B cell (primary cell): ENCODE measurements around the gene TRPC1. TPM values are rescaled to one million over a fixed set of nuclear protein-coding genes. Genes with fewer than 3 reads are reported as not detected.

ENCODE experiments used
- ATAC-seq: fragments of 200-7000 bp; cut with Tn5 transposase; one replicate; pipeline ENCODE4 v1.10.0; 2021; ENCODE audit warnings: low read depth, mild to moderate bottlenecking, moderate number of reproducible peaks, moderate library complexity
- CTCF ChIA-PET: fragments of 350-600 bp; sonication (Branson Sonifier 250); formaldehyde crosslinking; loops from one replicate; lab custom pipeline; 2021; ENCODE audit warnings: antibody characterized with exemption, inconsistent platforms; lab: Charles Lee
- POLR2A ChIA-PET: fragments of 350-600 bp; sonication (Branson Sonifier 250); formaldehyde crosslinking; loops from one replicate; lab custom pipeline; 2021; ENCODE audit warnings: antibody characterized with exemption; lab: Charles Lee
- DNase-seq: peaks from one replicate; pipeline ENCODE4 v3.0.0; 2013
- H2AFZ ChIP-seq: 2 replicates; pipeline ENCODE4 v1.6.1; 2012; ENCODE audit warnings: mild to moderate bottlenecking, low read depth, low read length; ENCODE audit not compliant: insufficient read depth, poor library complexity, severe bottlenecking
- H3K27ac ChIP-seq, 2 donors: 1 replicate in 1 of 2; 2 replicates in 1 of 2; pipeline ENCODE4 v1.5.1; 2012 to 2013; ENCODE audit warnings: low read length in 2 of 2, mild to moderate bottlenecking in 2 of 2, moderate library complexity in 1 of 2
- H3K27me3 ChIP-seq, 4 experiments: fragments of 200-600 bp in 1 of 4; sonication (generic) in 1 of 4; replicated peaks in 1 of 4; 1 replicate in 2 of 4; 2 replicates in 2 of 4; pipeline versions ENCODE4 v1.6.1 to v1.7.0; 2013 to 2016; ENCODE audit warnings: low read length in 3 of 4, mild to moderate bottlenecking in 2 of 4, mixed read lengths in 1 of 4, moderate library complexity in 1 of 4; ENCODE audit not compliant: insufficient read depth in 4 of 4, control insufficient read depth in 3 of 4; ENCODE audit errors: control extremely low read depth in 1 of 4
- H3K36me3 ChIP-seq, 2 experiments: replicated peaks in 1 of 2; 1 replicate in 1 of 2; 2 replicates in 1 of 2; pipeline versions ENCODE4 v1.6.1 to v1.7.1; 2013; ENCODE audit warnings: low read length in 1 of 2; ENCODE audit not compliant: insufficient read depth in 2 of 2, control insufficient read depth in 1 of 2; ENCODE audit errors: control extremely low read depth in 1 of 2, extremely low read depth in 1 of 2
- H3K4me1 ChIP-seq, 2 donors: fragments of 200-600 bp in 1 of 2; sonication (generic) in 1 of 2; 1 replicate in 1 of 2; 2 replicates in 1 of 2; pipeline versions ENCODE4 v1.5.1 to v1.6.1; 2013 to 2017; ENCODE audit warnings: low read length in 2 of 2; ENCODE audit not compliant: control insufficient read depth in 2 of 2, insufficient read depth in 2 of 2
- H3K4me2 ChIP-seq: replicated peaks from 2 replicates; pipeline ENCODE3; 2012; ENCODE audit warnings: mild to moderate bottlenecking, low read depth, low read length; ENCODE audit not compliant: poor library complexity, severe bottlenecking
- H3K4me3 ChIP-seq, 5 experiments: fragments of 200-600 bp in 1 of 5; sonication (generic) in 1 of 5; 1 replicate in 3 of 5; 2 replicates in 2 of 5; pipeline versions ENCODE4 v1.5.1 to v1.7.0; 2011 to 2016; ENCODE audit warnings: low read length in 4 of 5, mild to moderate bottlenecking in 4 of 5, low read depth in 2 of 5, control low read depth in 1 of 5, moderate library complexity in 1 of 5; ENCODE audit not compliant: insufficient read depth in 1 of 5; ENCODE audit errors: control extremely low read depth in 1 of 5, extremely low read depth in 1 of 5
- H3K79me2 ChIP-seq: fragments of 200-600 bp; sonication (generic); one replicate; pipeline ENCODE4 v1.6.0; 2016; ENCODE audit warnings: low read length; ENCODE audit not compliant: control insufficient read depth, insufficient read depth
- H3K9ac ChIP-seq: fragments of 200-600 bp; sonication (generic); 2 replicates; pipeline ENCODE4 v1.6.1; 2017; ENCODE audit warnings: mild to moderate bottlenecking, low read length, moderate library complexity
- H3K9me3 ChIP-seq, 3 donors: one replicate each; pipeline versions ENCODE4 v1.6.1 to v1.7.1; 2013; ENCODE audit warnings: low read length in 2 of 3; ENCODE audit not compliant: control insufficient read depth in 2 of 3, insufficient read depth in 1 of 3; ENCODE audit errors: control extremely low read depth in 1 of 3
- H4K20me1 ChIP-seq: 2 replicates; pipeline ENCODE4 v1.6.0; 2012; ENCODE audit warnings: mild to moderate bottlenecking, low read length; ENCODE audit not compliant: insufficient read depth, control insufficient read depth, poor library complexity, severe bottlenecking
- H3K27ac Mint-ChIP-seq: one replicate; pipeline ENCODE4 v1.8.0; 2021; ENCODE audit warnings: mixed read lengths
- H3K27me3 Mint-ChIP-seq: one replicate; pipeline ENCODE4 v1.8.0; 2021; ENCODE audit warnings: mixed read lengths
- H3K4me1 Mint-ChIP-seq: one replicate; pipeline ENCODE4 v1.8.0; 2021; ENCODE audit warnings: mixed read lengths
- H3K4me3 Mint-ChIP-seq: one replicate; pipeline ENCODE4 v1.8.0; 2021; ENCODE audit warnings: mixed read lengths
- H3K9me3 Mint-ChIP-seq: one replicate; pipeline ENCODE4 v1.8.0; 2022; ENCODE audit warnings: mixed read lengths; ENCODE audit not compliant: insufficient read depth
- EZH2 ChIP-seq: IDR thresholded peaks from 2 replicates; pipeline ENCODE4 v1.6.1; 2012; ENCODE audit warnings: borderline replicate concordance, low read depth, mild to moderate bottlenecking, moderate library complexity, low read length; ENCODE audit not compliant: insufficient read depth, poor library complexity, severe bottlenecking
- WGBS: methylation state at CpG from one replicate; pipeline ENCODE4 v1.1.5; 2013; ENCODE audit warnings: missing lambda C conversion rate; ENCODE audit not compliant: insufficient coverage; 5-methylcytosine and 5-hydroxymethylcytosine counted together
- intact Hi-C: fragments of 100-400 bp; cut with micrococcal nuclease; formaldehyde crosslinking; loops from one replicate; pipeline ENCODE4 v1.10.0; 2022
- polyA plus RNA-seq: library from polyadenylated mRNA; depleted of rRNA; stranded (reverse); fragments of >200 nt; gene quantifications from 2 replicates; pipeline ENCODE4 v1.2.3, GENCODE V29; 2012
- total RNA-seq, 2 donors: library from RNA; stranded (reverse); fragments of 120-200 nt in 1 of 2; gene quantifications; 1 replicate in 1 of 2; 2 replicates in 1 of 2; pipeline versions ENCODE4 v1.2.3 to v1.2.4, GENCODE V29; 2013 to 2022
- TF ChIP-seq, protein P1 (sequence below): fragments of 200-600 bp; IDR thresholded peaks from one replicate; pipeline ENCODE4 v1.8.0; 2022; ENCODE audit warnings: antibody characterized with exemption, mild to moderate bottlenecking

Gene TRPC1
- total and polyA plus RNA-seq, 2 donors (not counting 1 experiment from before 2014, with no cell fraction given): 2.0 to 3.8 TPM

DNA sequence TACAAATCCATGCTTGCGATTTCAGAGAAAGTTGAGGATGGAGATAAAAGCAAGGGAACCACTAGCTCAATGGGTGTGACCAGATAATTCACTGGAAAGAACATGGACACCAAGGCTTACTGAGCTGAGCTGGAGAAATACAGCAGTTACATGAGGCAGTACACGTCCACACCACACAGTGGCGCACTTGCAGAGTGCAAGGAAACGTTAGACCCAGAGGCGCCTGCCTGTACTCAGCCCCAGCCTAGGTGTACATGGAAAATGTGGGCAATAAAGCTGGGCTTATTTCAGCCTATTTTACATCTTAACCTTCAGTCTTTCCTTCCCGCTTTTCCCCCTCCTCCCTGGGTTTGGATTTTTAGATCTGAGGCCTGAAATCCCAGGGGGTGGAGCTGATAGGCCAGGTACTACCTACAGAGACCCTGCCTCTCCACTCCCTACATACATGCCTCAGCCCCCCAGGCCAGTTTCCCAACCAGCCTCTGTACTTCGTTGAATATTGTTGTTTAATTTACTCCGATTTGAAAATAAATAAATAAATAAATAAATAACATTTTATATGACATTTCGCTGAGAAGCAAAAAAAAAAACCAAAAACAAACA lies 105.0 kb downstream of the TRPC1 start:
- Histone ChIP-seq H3K4me3 (no peak overlapping the region), H3K9me3 (no peaks in the 10 kb centered on the region), H3K4me1 (no peaks in the 10 kb centered on the region), H2AFZ (no peak overlapping the region), H3K4me2 (no peak overlapping the region), H3K79me2 (no peaks in the 10 kb centered on the region), H3K27me3 (peaks cover 0 to 3% (median 0%) of the 10 kb centered on the region in 4 experiments), H3K9ac (no peak overlapping the region), H3K36me3 (no peaks in the 10 kb centered on the region), H3K27ac (no peak overlapping the region), H4K20me1 (no peaks in the 10 kb centered on the region)
- ATAC-seq (peak; percentile 73), DNase-seq (peak; percentile 54)
- POLR2A ChIA-PET: no interaction called here
- Mint-ChIP-seq H3K9me3 (no peaks in the 10 kb centered on the region), H3K4me1 (no peaks in the 10 kb centered on the region), H3K27ac (no peak overlapping the region), H3K4me3 (no peak overlapping the region), H3K27me3 (peaks cover 18% of the 10 kb centered on the region)
- CTCF ChIA-PET: interaction anchor here (0.8 to 1.7 kb wide), 10 partner anchors 11 to 935 kb away, joined by 3 to 5 read pairs (median 4); no protein-coding TSS in a partner anchor
- TF ChIP-seq EZH2: no peak
- TF ChIP-seq, protein P1, sequence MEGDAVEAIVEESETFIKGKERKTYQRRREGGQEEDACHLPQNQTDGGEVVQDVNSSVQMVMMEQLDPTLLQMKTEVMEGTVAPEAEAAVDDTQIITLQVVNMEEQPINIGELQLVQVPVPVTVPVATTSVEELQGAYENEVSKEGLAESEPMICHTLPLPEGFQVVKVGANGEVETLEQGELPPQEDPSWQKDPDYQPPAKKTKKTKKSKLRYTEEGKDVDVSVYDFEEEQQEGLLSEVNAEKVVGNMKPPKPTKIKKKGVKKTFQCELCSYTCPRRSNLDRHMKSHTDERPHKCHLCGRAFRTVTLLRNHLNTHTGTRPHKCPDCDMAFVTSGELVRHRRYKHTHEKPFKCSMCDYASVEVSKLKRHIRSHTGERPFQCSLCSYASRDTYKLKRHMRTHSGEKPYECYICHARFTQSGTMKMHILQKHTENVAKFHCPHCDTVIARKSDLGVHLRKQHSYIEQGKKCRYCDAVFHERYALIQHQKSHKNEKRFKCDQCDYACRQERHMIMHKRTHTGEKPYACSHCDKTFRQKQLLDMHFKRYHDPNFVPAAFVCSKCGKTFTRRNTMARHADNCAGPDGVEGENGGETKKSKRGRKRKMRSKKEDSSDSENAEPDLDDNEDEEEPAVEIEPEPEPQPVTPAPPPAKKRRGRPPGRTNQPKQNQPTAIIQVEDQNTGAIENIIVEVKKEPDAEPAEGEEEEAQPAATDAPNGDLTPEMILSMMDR: peak; percentile 77
- 13% methylated on average over 3 of the region's 9 CpGs for WGBS
- intact Hi-C loops: no loop called here

DNA sequence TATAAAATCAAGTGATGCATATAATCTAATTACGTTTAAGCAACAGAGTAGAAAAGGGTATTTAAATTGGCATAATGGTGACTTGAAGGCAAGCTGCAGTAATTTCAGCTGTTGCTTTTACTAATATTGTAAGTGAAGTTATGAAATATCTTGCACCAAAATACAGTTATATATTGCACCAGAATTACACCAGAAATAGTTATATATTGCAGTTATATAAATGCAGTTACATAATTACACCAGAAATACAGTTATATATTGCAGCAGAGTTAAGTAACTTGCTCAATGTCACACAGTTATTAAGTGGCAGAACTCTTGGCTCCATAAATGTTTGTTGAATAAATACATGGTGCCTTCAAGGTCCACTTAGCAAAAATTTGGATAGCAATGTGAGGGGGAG lies 113.7 kb downstream of the TRPC1 start:
- H3K27me3 ChIP-seq: no peaks in the 10 kb centered on the region
- no peaks in the 10 kb centered on the region for H3K36me3 ChIP-seq
- H3K27ac ChIP-seq: no peak overlapping the region
- ChIA-PET CTCF (no interaction called here), POLR2A (no interaction called here)
- no peak overlapping the region for H3K9ac ChIP-seq
- DNase-seq (no peak), ATAC-seq (no peak)
- WGBS: no CpG with 5 or more reads among the region's 1 CpG
- Mint-ChIP-seq H3K9me3 (no peaks in the 10 kb centered on the region), H3K27ac (no peak overlapping the region), H3K27me3 (peaks cover 9% of the 10 kb centered on the region), H3K4me1 (no peaks in the 10 kb centered on the region), H3K4me3 (no peak overlapping the region)
- H4K20me1 ChIP-seq: no peaks in the 10 kb centered on the region
- H2AFZ ChIP-seq: no peak overlapping the region
- no peaks in the 10 kb centered on the region for H3K79me2 ChIP-seq
- no peak overlapping the region for H3K4me2 ChIP-seq
- H3K4me3 ChIP-seq: no peak overlapping the region
- intact Hi-C loops: no loop called here
- no peaks in the 10 kb centered on the region for H3K9me3 ChIP-seq
- no peaks in the 10 kb centered on the region for H3K4me1 ChIP-seq
- TF ChIP-seq EZH2: no peak
- TF ChIP-seq, protein P1: no peak
